Measurements from ENCODE around the gene SBF2.

GRCh38 chr11:10319702-10320558 is 25.9 kb upstream of the SBF2 start:
- no peak for TF ChIP-seq ARNT (IDR thresholded peaks at IDR 0.05)
- no peak for TF ChIP-seq FOXK2 (IDR thresholded peaks at IDR 0.05)

Measured in HEK293T (cell line).